ENCODE measurements around the gene MKLN1.

The MKLN1 gene

DNA sequence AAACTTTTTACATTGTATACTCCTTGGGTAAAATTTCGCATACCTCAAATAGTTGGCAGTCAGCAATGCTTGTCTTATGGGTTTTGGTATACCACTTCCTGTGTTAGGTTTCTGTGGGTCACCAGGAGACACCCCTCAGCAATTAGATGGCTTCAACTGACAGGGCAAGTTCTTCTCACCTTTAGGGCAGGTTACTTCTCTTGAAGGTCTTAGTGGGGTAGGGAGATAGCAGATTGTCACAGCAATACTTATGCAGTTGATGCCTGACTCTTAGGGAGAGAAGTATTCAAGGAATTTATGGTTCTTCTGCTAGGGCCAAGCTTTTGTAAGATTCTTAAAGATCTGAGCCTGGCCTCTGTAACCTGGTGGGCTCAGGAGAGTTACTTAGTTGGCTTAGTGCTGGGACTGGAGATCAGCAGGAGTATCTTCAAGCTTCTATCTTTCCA lies 42.9 kb downstream of the MKLN1 start:
- in situ Hi-C loops (cut with MboI; ENCODE audit: low sequenced_read_pairs, unreplicated experiment), result no loop called here
- DNase-seq (ENCODE audit: low spot score), result no peak
- TF ChIP-seq, protein P1, sequence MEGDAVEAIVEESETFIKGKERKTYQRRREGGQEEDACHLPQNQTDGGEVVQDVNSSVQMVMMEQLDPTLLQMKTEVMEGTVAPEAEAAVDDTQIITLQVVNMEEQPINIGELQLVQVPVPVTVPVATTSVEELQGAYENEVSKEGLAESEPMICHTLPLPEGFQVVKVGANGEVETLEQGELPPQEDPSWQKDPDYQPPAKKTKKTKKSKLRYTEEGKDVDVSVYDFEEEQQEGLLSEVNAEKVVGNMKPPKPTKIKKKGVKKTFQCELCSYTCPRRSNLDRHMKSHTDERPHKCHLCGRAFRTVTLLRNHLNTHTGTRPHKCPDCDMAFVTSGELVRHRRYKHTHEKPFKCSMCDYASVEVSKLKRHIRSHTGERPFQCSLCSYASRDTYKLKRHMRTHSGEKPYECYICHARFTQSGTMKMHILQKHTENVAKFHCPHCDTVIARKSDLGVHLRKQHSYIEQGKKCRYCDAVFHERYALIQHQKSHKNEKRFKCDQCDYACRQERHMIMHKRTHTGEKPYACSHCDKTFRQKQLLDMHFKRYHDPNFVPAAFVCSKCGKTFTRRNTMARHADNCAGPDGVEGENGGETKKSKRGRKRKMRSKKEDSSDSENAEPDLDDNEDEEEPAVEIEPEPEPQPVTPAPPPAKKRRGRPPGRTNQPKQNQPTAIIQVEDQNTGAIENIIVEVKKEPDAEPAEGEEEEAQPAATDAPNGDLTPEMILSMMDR (IDR thresholded peaks at IDR 0.05; ENCODE audit: borderline replicate concordance, control extremely low read depth, extremely low read depth, insufficient read depth, missing control alignments), result no peak

DNA sequence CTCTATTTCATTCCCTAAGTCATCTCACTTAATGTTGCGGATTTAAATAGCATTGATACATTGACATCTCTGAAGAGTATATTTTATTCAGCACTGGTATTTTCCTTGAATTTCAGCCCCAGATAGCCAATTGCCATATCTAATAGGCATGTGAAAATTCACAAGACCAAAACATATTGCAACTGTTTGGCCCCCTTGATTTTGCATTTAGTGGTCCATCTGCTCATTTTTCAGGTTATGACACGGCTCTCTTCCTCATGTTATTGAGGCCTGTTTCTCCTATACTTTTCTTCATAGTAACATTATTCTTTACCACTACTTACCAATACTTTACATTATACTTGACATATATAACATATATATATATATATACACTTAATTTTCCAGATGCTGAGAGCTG lies 43.7 kb downstream of the MKLN1 start:
- in situ Hi-C loops (cut with MboI; ENCODE audit: low sequenced_read_pairs, unreplicated experiment), result no loop called here
- TF ChIP-seq, protein P1 (IDR thresholded peaks at IDR 0.05; ENCODE audit: borderline replicate concordance, control extremely low read depth, extremely low read depth, insufficient read depth, missing control alignments), result no peak
- no peak for DNase-seq (ENCODE audit: low spot score)

DNA sequence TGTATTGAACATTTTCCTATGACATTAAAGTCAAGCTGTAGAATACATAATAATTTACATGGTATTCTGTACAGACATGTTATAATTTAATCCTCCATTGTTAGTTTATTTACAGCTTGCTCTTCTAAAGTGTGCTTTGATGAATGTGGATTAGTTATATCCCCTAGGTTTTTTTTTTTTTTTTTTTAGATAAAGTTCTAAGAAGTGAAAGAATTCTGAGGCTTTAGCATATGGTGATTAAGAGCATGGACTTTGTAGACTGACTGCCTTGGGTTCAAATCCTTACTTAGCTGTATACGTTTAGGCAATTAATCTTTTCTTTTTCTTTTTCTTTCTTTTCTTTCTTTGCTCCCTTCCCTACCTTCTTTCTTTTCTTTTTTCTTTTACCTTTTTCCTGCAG lies 44.9 kb downstream of the MKLN1 start:
- TF ChIP-seq, protein P1 (IDR thresholded peaks at IDR 0.05; ENCODE audit: borderline replicate concordance, control extremely low read depth, extremely low read depth, insufficient read depth, missing control alignments), result no peak
- in situ Hi-C loops (cut with MboI; ENCODE audit: low sequenced_read_pairs, unreplicated experiment), result no loop called here
- DNase-seq (ENCODE audit: low spot score), result no peak

DNA sequence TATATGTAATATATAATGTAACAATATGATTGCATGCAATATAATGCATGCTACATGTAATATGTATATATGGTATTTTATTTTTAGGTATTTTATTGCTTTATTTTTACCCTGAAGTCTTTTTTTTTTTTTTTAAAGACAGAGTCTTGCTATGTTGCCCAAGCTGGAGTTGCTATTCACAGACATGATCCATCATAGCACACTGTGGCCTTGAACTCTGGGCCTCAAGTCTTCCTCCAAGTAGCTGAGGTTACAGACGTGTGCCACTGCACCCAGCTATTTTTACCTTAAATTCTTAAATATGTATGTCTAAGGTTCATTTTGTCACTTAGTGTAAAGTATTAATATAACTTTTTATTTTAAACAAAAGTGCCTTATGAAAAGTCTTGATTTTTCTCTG lies 47.1 kb downstream of the MKLN1 start:
- in situ Hi-C loops (cut with MboI; ENCODE audit: low sequenced_read_pairs, unreplicated experiment), result no loop called here
- TF ChIP-seq, protein P1 (IDR thresholded peaks at IDR 0.05; ENCODE audit: borderline replicate concordance, control extremely low read depth, extremely low read depth, insufficient read depth, missing control alignments), result no peak
- DNase-seq (ENCODE audit: low spot score), result no peak

DNA sequence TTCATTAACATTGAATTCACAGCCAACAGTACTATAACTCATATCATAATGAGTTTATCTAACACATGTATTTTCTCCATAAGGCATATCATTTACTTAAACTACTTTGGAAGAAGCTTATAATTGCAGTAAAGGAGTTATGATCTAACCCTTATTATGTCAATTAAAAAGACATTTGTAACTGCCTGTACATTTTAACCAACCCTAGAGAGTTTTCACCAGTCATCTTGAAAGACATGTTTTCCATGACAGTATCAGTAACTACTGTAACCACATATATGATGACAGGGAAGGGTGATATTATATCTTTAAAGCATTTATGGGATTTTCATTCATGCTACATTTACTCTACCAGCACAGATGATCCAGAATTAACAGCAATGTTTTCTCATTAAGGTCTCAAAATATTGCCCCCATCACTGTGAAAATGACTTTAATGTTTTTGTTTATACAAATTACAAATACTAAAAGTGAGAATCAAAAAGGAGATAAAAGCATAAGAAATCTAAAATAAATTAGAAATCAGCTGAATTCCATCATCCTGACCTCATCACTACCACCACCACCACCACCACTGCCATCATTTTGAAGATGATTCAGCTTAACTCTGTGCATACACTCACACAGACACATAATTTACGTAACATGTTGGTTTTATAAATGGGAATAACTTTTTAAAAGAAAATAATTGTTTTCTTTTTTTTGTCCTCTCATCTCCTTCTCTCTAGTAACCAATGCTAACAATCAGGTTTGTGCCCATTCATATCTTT lies 53.6 kb downstream of the MKLN1 start:
- no peak for DNase-seq (ENCODE audit: low spot score)
- TF ChIP-seq, protein P1 (IDR thresholded peaks at IDR 0.05; ENCODE audit: borderline replicate concordance, control extremely low read depth, extremely low read depth, insufficient read depth, missing control alignments), result no peak
- in situ Hi-C loops (cut with MboI; ENCODE audit: low sequenced_read_pairs, unreplicated experiment), result no loop called here

DNA sequence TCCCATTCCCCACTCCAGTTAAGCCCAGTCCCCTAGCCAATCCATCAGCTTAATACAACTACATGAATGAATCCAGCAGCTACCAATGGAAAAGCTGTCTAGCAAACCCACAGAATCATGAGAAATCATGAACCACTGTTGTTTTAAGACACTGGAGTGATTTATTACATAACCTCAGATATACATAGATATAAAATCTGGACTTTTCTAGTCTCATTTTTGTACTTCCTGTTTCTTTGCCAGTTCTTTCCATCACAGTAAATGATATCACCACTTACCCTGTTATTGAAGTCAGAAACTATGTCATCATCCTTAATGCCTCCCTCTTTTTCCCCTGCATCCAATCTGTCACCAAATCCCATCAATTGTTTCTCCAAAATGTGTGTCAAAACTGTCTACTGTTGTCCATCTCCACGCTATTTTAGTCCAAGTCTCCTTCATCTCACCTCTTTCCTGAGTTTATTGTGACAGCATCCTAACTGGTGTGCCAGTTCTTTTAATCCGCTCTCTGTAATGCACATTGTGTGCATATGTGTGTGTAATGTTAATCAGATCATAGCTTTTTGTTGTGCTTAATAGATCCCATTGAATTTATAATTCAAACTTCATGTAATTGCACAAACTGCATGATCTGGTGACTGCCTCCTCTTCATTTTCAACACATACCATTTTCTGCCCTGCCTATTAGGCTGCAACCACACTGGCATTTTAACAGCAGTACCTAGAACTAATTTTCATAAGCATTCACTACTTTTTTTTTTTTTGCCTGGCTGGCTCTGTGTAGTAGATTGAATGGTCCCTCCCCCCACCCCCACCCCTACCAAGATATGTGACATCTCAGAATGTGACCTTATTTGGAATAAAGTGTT lies 56.0 kb downstream of the MKLN1 start:
- no peak for DNase-seq (ENCODE audit: low spot score)
- TF ChIP-seq, protein P1 (IDR thresholded peaks at IDR 0.05; ENCODE audit: borderline replicate concordance, control extremely low read depth, extremely low read depth, insufficient read depth, missing control alignments), result no peak
- in situ Hi-C loops (cut with MboI; ENCODE audit: low sequenced_read_pairs, unreplicated experiment), result no loop called here

Measured in GM13976 (cell line).